Bronchial epithelial cell (primary cell): Measurements from ENCODE around the gene CDC14B. TPM values are rescaled to one million over a fixed set of nuclear protein-coding genes. Genes with fewer than 3 reads are reported as not detected.
"Not testable (repeated sequence)": the region's sequence is repeated elsewhere in the genome, so short reads cannot be mapped to it uniquely, and the experiment has no call there.

Experiments used
- DNase-seq: peaks from one replicate; pipeline ENCODE4 v3.0.0-alpha.2; 2010; ENCODE audit warnings: low read depth
- FAIRE-seq: peaks from 2 replicates; lab custom pipeline; 2011; peaks lifted over from hg19 to GRCh38; lab: Jason Lieb, UNC
- H3K27me3 ChIP-seq: 2 replicates; pipeline ENCODE4 v1.5.1; 2011; ENCODE audit warnings: low read length; ENCODE audit not compliant: control insufficient read depth, insufficient read depth
- H3K36me3 ChIP-seq: 2 replicates; pipeline ENCODE4 v1.5.1; 2011; ENCODE audit warnings: low read length; ENCODE audit not compliant: control insufficient read depth, insufficient read depth
- H3K4me3 ChIP-seq: 2 replicates; pipeline ENCODE4 v1.5.1; 2011; ENCODE audit warnings: mild to moderate bottlenecking, low read depth, low read length, control low read depth
- CTCF ChIP-seq: IDR thresholded peaks from 2 replicates; pipeline ENCODE4 v1.5.1; 2011; ENCODE audit warnings: mild to moderate bottlenecking, moderate library complexity, low read length, control low read depth, inconsistent platforms; ENCODE audit not compliant: insufficient read depth, severe bottlenecking
- total RNA-seq: library from RNA; depleted of rRNA; stranded (reverse); fragments of >200 nt; gene quantifications from 2 replicates; pipeline ENCODE4 v1.2.1, GENCODE V29; 2014

CDC14B gene
- total RNA-seq: 8.4 and 11.6 TPM in 2 replicates

- Histone ChIP-seq H3K4me3 (peak within 1 kb of the TSS; percentile 60), H3K27me3 (no peaks in the 10 kb centered on the region), H3K36me3 (no peaks in the 10 kb centered on the region)
- DNase-seq (peak; percentile 85), FAIRE-seq (no peak)
- no peak for TF ChIP-seq CTCF
Measured at GRCh38 chr9:96619491-96620180, at the start of gene CDC14B. TSS of gene CDC14B (minus strand) at chr9:96619843. CDS start at chr9:96619378, 465 bp downstream.

- no peak for FAIRE-seq
- Histone ChIP-seq H3K36me3 (no peaks in the 10 kb centered on the region), H3K27me3 (no peaks in the 10 kb centered on the region), H3K4me3 (no peak overlapping the region)
- TF ChIP-seq CTCF: no peak
- no peak for DNase-seq
Measured at GRCh38 chr9:96668868-96669534, 49.4 kb upstream of the CDC14B start.

GRCh38 chr9:96667363-96667728 is 47.7 kb upstream of the CDC14B start:
- Histone ChIP-seq H3K36me3 (no peaks in the 10 kb centered on the region), H3K27me3 (no peaks in the 10 kb centered on the region), H3K4me3 (no peak overlapping the region)
- TF ChIP-seq CTCF: no peak
- FAIRE-seq: no peak
- no peak for DNase-seq

- TF ChIP-seq CTCF: peak; percentile 49
- not testable (repeated sequence) for H3K27me3 ChIP-seq, H3K36me3 ChIP-seq, FAIRE-seq, H3K4me3 ChIP-seq
- peak; percentile 59 for DNase-seq
Measured at GRCh38 chr9:96666653-96667362, 47.2 kb upstream of the CDC14B start.

- FAIRE-seq (no peak), DNase-seq (no peak)
- no peak for TF ChIP-seq CTCF
- no peaks in the 10 kb centered on the region for H3K27me3 ChIP-seq
- no peaks in the 10 kb centered on the region for H3K36me3 ChIP-seq
- H3K4me3 ChIP-seq: no peak overlapping the region
Measured at GRCh38 chr9:96665789-96666188, 46.1 kb upstream of the CDC14B start.
